Omental fat pad (tissue), 4 donors: ENCODE data around the gene BIRC7. TPM values are rescaled to one million over a fixed set of nuclear protein-coding genes. Genes with fewer than 3 reads are reported as not detected.

Source experiments
- ATAC-seq: fragments of 150-250 bp; one replicate; pipeline ENCODE4 v1.9.1; 2016; ENCODE audit warnings: mild to moderate bottlenecking, moderate library complexity; ENCODE audit not compliant: low FRiP score
- DNase-seq: peaks from one replicate; pipeline ENCODE4 v3.0.0-alpha.2; 2019; ENCODE audit warnings: low spot score
- CTCF ChIP-seq, 3 donors: fragments of 450-650 bp; IDR thresholded peaks; one replicate each; pipeline ENCODE4 v1.5.1; 2016 to 2017; ENCODE audit warnings: antibody characterized with exemption in 3 of 3, mild to moderate bottlenecking in 3 of 3, moderate library complexity in 2 of 3
- total RNA-seq, 4 donors: library from RNA; depleted of rRNA; stranded (reverse); fragments of >200 nt; gene quantifications; one replicate each; pipeline ENCODE4 v1.1.0, GENCODE V29; 2016

Gene BIRC7
- total RNA-seq, 4 donors from 2014 or later: 0.48 to 3.0 TPM; not detected in 2

GRCh38 chr20:63254232-63254605 is 18.5 kb downstream of the BIRC7 start, which contains the start of gene NKAIN4:
TSS of gene NKAIN4 (minus strand) at chr20:63254463. CDS start at chr20:63254450, 13 bp downstream.
- DNase-seq: no peak
- ATAC-seq: no peak
- TF ChIP-seq CTCF (IDR thresholded peaks at IDR 0.05): no peak

- DNase-seq: no peak
- ATAC-seq: no peak
- no peak for TF ChIP-seq CTCF (IDR thresholded peaks at IDR 0.05)
Measured at GRCh38 chr20:63254606-63255384, 19.1 kb downstream of the BIRC7 start.

DNA sequence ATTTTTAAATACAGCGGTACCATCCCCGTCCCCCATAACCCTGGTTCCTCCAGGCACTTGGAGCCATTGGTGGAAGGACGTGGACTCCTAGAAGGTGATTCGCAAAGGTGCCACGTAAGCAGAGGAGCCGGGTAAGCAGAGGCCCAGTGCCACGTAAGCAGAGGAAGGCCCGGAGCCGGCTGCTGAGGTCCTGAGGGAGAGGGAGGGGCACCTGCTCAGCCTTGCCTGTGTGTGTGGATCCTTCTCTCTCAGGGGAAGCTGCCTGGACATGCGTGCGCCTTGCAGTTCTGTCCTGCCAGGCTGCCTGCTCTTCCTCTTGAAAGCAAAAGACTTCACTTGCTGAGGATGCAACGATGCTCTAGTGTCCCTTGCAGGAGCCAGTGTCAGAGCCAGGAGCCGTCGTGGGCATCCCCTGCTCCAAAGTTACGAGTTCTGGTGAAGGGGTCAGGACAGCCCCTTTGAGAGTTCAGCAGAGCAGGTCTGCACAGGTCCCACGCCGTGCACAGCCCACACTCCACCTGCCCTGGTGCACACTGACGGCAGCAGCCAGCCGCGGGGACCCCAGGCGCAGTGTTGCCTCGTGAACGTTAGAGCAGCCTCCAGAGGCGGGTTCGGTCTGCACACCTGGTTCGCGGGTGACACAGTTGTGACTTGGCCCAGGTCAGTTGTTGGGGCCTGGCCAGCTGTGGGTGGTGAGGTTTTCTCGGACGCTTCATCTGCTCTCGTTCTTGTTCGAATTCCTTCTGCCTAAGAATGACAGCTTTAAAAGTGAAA is 20.4 kb downstream of the BIRC7 start:
- DNase-seq (no peak), ATAC-seq (no peak)
- TF ChIP-seq CTCF (IDR thresholded peaks at IDR 0.05): no peak

GRCh38 chr20:63256954-63257353 is 21.2 kb downstream of the BIRC7 start:
- TF ChIP-seq CTCF (IDR thresholded peaks at IDR 0.05): no peak
- DNase-seq (no peak), ATAC-seq (no peak)

DNA sequence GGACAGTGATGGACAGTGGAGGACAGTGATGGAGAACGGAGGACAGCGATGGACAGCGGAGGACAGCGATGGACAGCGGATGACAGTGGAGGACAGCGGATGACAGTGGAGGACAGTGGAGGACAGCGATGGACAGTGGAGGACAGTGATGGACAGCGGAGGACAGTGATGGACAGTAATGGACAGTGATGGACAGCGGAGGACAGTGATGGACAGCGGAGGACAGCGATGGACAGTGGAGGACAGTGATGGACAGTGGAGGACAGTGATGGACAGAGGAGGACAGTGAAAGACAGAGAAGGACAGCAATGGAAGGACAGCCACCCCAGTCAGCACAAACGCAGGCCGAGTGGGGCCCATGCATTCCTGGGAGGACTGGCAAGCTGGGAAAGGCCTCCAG is 21.9 kb downstream of the BIRC7 start:
- no peak for ATAC-seq
- no peak for TF ChIP-seq CTCF (IDR thresholded peaks at IDR 0.05)
- DNase-seq: no peak

GRCh38 chr20:63258781-63259180 is 23.1 kb downstream of the BIRC7 start:
- no peak for TF ChIP-seq CTCF (IDR thresholded peaks at IDR 0.05)
- DNase-seq (no peak), ATAC-seq (no peak)
